A204.1 (cell line): ENCODE data around the gene OPRD1.
"Not testable (repeated sequence)": the region's sequence is repeated elsewhere in the genome, so short reads cannot be mapped to it uniquely, and the experiment has no call there.

Source experiments
- FAIRE-seq: peaks from 2 replicates; lab custom pipeline; 2012; peaks lifted over from hg19 to GRCh38; lab: Jason Lieb, UNC

OPRD1 gene

GRCh38 chr1:28811766-28812668 lies at the start of gene OPRD1:
OPRD1 (plus strand) TSS chr1:28812170; CDS start chr1:28812384, 214 bp downstream.
- no peak for FAIRE-seq

GRCh38 chr1:28766532-28767183 lies 45.3 kb upstream of the OPRD1 start:
- no peak for FAIRE-seq

GRCh38 chr1:28770601-28771165 lies 41.3 kb upstream of the OPRD1 start:
- FAIRE-seq, result no peak

GRCh38 chr1:28771921-28772320 lies 40.0 kb upstream of the OPRD1 start:
- not testable (repeated sequence) for FAIRE-seq

- no peak for FAIRE-seq
Measured at GRCh38 chr1:28773105-28773504, 38.9 kb upstream of the OPRD1 start.

GRCh38 chr1:28775121-28775942 lies 36.6 kb upstream of the OPRD1 start:
- FAIRE-seq, result no peak

GRCh38 chr1:28776341-28776740 lies 35.6 kb upstream of the OPRD1 start:
- no peak for FAIRE-seq

GRCh38 chr1:28778021-28778420 lies 33.9 kb upstream of the OPRD1 start:
- no peak for FAIRE-seq

- no peak for FAIRE-seq
Measured at GRCh38 chr1:28779751-28780408, 32.1 kb upstream of the OPRD1 start.

GRCh38 chr1:28781305-28781704 lies 30.7 kb upstream of the OPRD1 start:
- FAIRE-seq, result no peak

- FAIRE-seq, result no peak
Measured at GRCh38 chr1:28782011-28782410, 30.0 kb upstream of the OPRD1 start.

GRCh38 chr1:28783363-28783762 lies 28.6 kb upstream of the OPRD1 start:
- FAIRE-seq, result no peak

- FAIRE-seq, result no peak
Measured at GRCh38 chr1:28789412-28789811, 22.6 kb upstream of the OPRD1 start.

- no peak for FAIRE-seq
Measured at GRCh38 chr1:28789816-28790215, 22.2 kb upstream of the OPRD1 start.

GRCh38 chr1:28790377-28791035 lies 21.5 kb upstream of the OPRD1 start:
- no peak for FAIRE-seq

- FAIRE-seq, result not testable (repeated sequence)
Measured at GRCh38 chr1:28791929-28792328, 20.0 kb upstream of the OPRD1 start.

- FAIRE-seq, result no peak
Measured at GRCh38 chr1:28792644-28793121, 19.3 kb upstream of the OPRD1 start.

GRCh38 chr1:28794582-28794981 lies 17.4 kb upstream of the OPRD1 start:
- FAIRE-seq, result not testable (repeated sequence)

- no peak for FAIRE-seq
Measured at GRCh38 chr1:28796352-28797211, 15.4 kb upstream of the OPRD1 start.

GRCh38 chr1:28800324-28800723 lies 11.6 kb upstream of the OPRD1 start:
- FAIRE-seq, result no peak
